Spleen (tissue), 11 donors: Measurements from ENCODE around the gene HABP2. TPM values are rescaled to one million over a fixed set of nuclear protein-coding genes. Genes with fewer than 3 reads are reported as not detected.

Experiments used
- DNase-seq: peaks from one replicate; pipeline ENCODE4 v3.0.0-alpha.2; 2020
- H3K27ac ChIP-seq, 8 donors: fragments of 200-600 bp; sonication (generic) in 7 of 8; 1 replicate in 4 of 8; 2 replicates in 4 of 8; pipeline versions ENCODE4 v1.5.0 to v1.8.0; 2016 to 2021; ENCODE audit warnings: inconsistent platforms in 4 of 8, mild to moderate bottlenecking in 4 of 8, moderate library complexity in 1 of 8
- H3K27me3 ChIP-seq, 7 donors: fragments of 200-600 bp; sonication (generic) in 6 of 7; replicated peaks in 1 of 7; 1 replicate in 4 of 7; 2 replicates in 3 of 7; pipeline versions ENCODE4 v1.5.0 to v1.8.0; 2016 to 2021; ENCODE audit warnings: inconsistent platforms in 3 of 7, mild to moderate bottlenecking in 1 of 7
- H3K36me3 ChIP-seq, 6 donors: fragments of 200-600 bp; sonication (generic) in 5 of 6; 1 replicate in 4 of 6; 2 replicates in 2 of 6; pipeline versions ENCODE4 v1.5.0 to v1.8.0; 2016 to 2021; ENCODE audit warnings: inconsistent platforms in 2 of 6
- H3K4me1 ChIP-seq, 6 donors: fragments of 200-600 bp; sonication (generic) in 5 of 6; 1 replicate in 3 of 6; 2 replicates in 3 of 6; pipeline versions ENCODE4 v1.5.0 to v1.8.0; 2016 to 2021; ENCODE audit warnings: inconsistent platforms in 3 of 6
- H3K4me3 ChIP-seq, 8 donors: fragments of 200-600 bp; sonication (generic) in 7 of 8; 1 replicate in 4 of 8; 2 replicates in 4 of 8; pipeline versions ENCODE4 v1.5.0 to v1.8.0; 2016 to 2021; ENCODE audit warnings: inconsistent platforms in 4 of 8, mild to moderate bottlenecking in 4 of 8, moderate library complexity in 2 of 8
- H3K9me3 ChIP-seq, 8 donors: fragments of 200-600 bp; sonication (generic) in 7 of 8; 1 replicate in 4 of 8; 2 replicates in 4 of 8; pipeline versions ENCODE4 v1.5.0 to v1.8.0; 2016 to 2021; ENCODE audit warnings: inconsistent platforms in 4 of 8
- POLR2A ChIP-seq, 3 donors: fragments of 450-650 bp; IDR thresholded peaks; one replicate each; pipeline ENCODE4 v1.5.1; 2017; ENCODE audit warnings: antibody characterized with exemption in 3 of 3, mild to moderate bottlenecking in 1 of 3
- POLR2AphosphoS5 ChIP-seq, 3 donors: sonication (generic); formaldehyde crosslinking; IDR thresholded peaks; one replicate each; pipeline ENCODE4 v1.5.1; 2017; ENCODE audit warnings: antibody characterized with exemption in 3 of 3
- WGBS, 5 donors: extraction: QIAGEN DNeasy Blood & Tissue Kit in 3 of 5; methylation state at CpG; one replicate each; pipeline versions ENCODE4 v1.1.5 to v1.1.7; 2013 to 2018; 5-methylcytosine and 5-hydroxymethylcytosine counted together
- intact Hi-C: fragments of 100-400 bp; cut with DNase I; formaldehyde crosslinking; loops from one replicate; pipeline ENCODE4 v1.15.0; 2023; ENCODE audit warnings: low total_unique reads
- polyA plus RNA-seq, 3 donors: library from polyadenylated mRNA; stranded (reverse); fragments of 200-250 nt; gene quantifications; one replicate each; pipeline ENCODE4 v1.2.1, GENCODE V29; 2013
- total RNA-seq, 7 donors: library from RNA; depleted of rRNA in 3 of 7; stranded (reverse); fragments of >200 nt in 3 of 7; fragmentation: NEBNext Ultra II Directional in 4 of 7; extraction: Animal tissue kit (Norgen Biotek cat#: 25700) in 4 of 7; gene quantifications; one replicate each; pipeline versions ENCODE4 v1.1.0 to v1.2.1, GENCODE V29; 2016 to 2021
- TF ChIP-seq, protein P1 (sequence below), 11 experiments: fragments of 200-600 bp in 7 of 11; fragments of 450-650 bp in 4 of 11; sonication (generic) in 4 of 11; IDR thresholded peaks in 8 of 11; conservative IDR thresholded peaks in 3 of 11; 1 replicate in 7 of 11; 2 replicates in 4 of 11; pipeline versions ENCODE4 v1.4.0 to v1.8.0; 2016 to 2021; ENCODE audit warnings: antibody characterized with exemption in 11 of 11, inconsistent platforms in 4 of 11, mild to moderate bottlenecking in 1 of 11
- donor health status: healthy with polysubstance abuse.
- donor health status: DM: no; HTN: no; CAD: no; lungs with moderate emphysema.
- donor health status: DM: no; HTN: no; CAD: no.
- donor health status: Bipolar disorder and iron deficiency.
- donor health status: healthy.
- donor health status: DM: no; HTN: no; CAD: no.
- donor health status: DM: yes; HTN: yes; CAD: no.

HABP2 gene
- total and polyA plus RNA-seq, 10 donors: not detected

- Histone ChIP-seq H3K4me3 (no peak overlapping the region), H3K4me1 (no peaks in the 10 kb centered on the region), H3K27me3 (no peaks in the 10 kb centered on the region), H3K27ac (no peak overlapping the region), H3K36me3 (no peaks in the 10 kb centered on the region), H3K9me3 (no peaks in the 10 kb centered on the region)
- TF ChIP-seq POLR2A (IDR thresholded peaks at IDR 0.05) (no peak), POLR2AphosphoS5 (IDR thresholded peaks at IDR 0.05) (no peak)
- TF ChIP-seq, protein P1, sequence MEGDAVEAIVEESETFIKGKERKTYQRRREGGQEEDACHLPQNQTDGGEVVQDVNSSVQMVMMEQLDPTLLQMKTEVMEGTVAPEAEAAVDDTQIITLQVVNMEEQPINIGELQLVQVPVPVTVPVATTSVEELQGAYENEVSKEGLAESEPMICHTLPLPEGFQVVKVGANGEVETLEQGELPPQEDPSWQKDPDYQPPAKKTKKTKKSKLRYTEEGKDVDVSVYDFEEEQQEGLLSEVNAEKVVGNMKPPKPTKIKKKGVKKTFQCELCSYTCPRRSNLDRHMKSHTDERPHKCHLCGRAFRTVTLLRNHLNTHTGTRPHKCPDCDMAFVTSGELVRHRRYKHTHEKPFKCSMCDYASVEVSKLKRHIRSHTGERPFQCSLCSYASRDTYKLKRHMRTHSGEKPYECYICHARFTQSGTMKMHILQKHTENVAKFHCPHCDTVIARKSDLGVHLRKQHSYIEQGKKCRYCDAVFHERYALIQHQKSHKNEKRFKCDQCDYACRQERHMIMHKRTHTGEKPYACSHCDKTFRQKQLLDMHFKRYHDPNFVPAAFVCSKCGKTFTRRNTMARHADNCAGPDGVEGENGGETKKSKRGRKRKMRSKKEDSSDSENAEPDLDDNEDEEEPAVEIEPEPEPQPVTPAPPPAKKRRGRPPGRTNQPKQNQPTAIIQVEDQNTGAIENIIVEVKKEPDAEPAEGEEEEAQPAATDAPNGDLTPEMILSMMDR (IDR thresholded peaks at IDR 0.05 in 8 of 11, conservative IDR thresholded peaks at IDR 0.05 in 3 of 11): no peak
- WGBS, 5 donors: 77 to 83% (median 80%) methylated on average over 5 of the region's 5 CpGs
- intact Hi-C loops: no loop called here
- DNase-seq: no peak
Measured at GRCh38 chr10:113543107-113543955, 9.5 kb upstream of the HABP2 start.

- Histone ChIP-seq H3K4me3 (no peak overlapping the region), H3K4me1 (no peaks in the 10 kb centered on the region), H3K9me3 (no peaks in the 10 kb centered on the region), H3K36me3 (no peaks in the 10 kb centered on the region), H3K27me3 (no peaks in the 10 kb centered on the region), H3K27ac (no peak overlapping the region)
- DNase-seq: no peak
- TF ChIP-seq POLR2A (IDR thresholded peaks at IDR 0.05): no peak
- TF ChIP-seq, protein P1 (IDR thresholded peaks at IDR 0.05 in 8 of 11, conservative IDR thresholded peaks at IDR 0.05 in 3 of 11): no peak
- TF ChIP-seq POLR2AphosphoS5 (IDR thresholded peaks at IDR 0.05): no peak
- WGBS, 5 donors: 92 to 100% (median 97%) methylated on average over 1 of the region's 1 CpG
- intact Hi-C loops: no loop called here
Measured at GRCh38 chr10:113544392-113544791, 8.5 kb upstream of the HABP2 start.

DNA sequence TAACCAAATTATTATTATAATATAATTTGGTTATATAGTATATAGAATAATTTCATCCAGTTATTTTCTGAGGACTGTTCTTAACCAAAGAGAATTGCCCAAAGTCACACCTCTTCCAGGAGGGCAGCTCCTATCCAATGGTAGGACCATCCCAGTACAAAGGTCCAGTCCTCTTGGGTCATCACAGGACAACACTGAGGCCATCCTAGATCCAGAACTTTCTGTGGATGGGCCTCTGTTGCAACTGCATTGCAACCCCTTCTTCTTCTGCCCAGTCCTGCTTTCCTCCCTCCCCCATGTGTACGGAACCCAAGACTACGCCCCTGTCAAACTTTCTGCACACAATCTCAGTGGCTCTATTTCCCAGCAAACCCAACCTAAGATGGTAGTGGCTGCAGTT is 5.4 kb upstream of the HABP2 start:
- DNase-seq: no peak
- 91 to 100% (median 93%) methylated on average over 2 of the region's 2 CpGs for WGBS, 5 donors
- TF ChIP-seq, protein P1 (IDR thresholded peaks at IDR 0.05 in 8 of 11, conservative IDR thresholded peaks at IDR 0.05 in 3 of 11): no peak
- TF ChIP-seq POLR2AphosphoS5 (IDR thresholded peaks at IDR 0.05) (no peak), POLR2A (IDR thresholded peaks at IDR 0.05) (no peak)
- no peaks in the 10 kb centered on the region for H3K27me3 ChIP-seq
- no peaks in the 10 kb centered on the region for H3K9me3 ChIP-seq
- intact Hi-C loops: no loop called here
- H3K4me3 ChIP-seq: no peak overlapping the region
- H3K36me3 ChIP-seq: no peaks in the 10 kb centered on the region
- peaks cover 0 to 3% (median 0%) of the 10 kb centered on the region in 6 donors for H3K4me1 ChIP-seq
- H3K27ac ChIP-seq: no peak overlapping the region

- Histone ChIP-seq H3K4me3 (no peak overlapping the region), H3K9me3 (no peaks in the 10 kb centered on the region), H3K27me3 (no peaks in the 10 kb centered on the region), H3K36me3 (no peaks in the 10 kb centered on the region), H3K27ac (peak overlapping the region in 1 of 8 donors; percentile 26), H3K4me1 (peaks cover 0 to 3% (median 0%) of the 10 kb centered on the region in 6 donors)
- DNase-seq: no peak
- TF ChIP-seq POLR2AphosphoS5 (IDR thresholded peaks at IDR 0.05) (no peak), POLR2A (IDR thresholded peaks at IDR 0.05) (no peak)
- TF ChIP-seq, protein P1 (IDR thresholded peaks at IDR 0.05 in 8 of 11, conservative IDR thresholded peaks at IDR 0.05 in 3 of 11): no peak
- intact Hi-C loops: no loop called here
- WGBS, 5 donors: 87 to 96% (median 90%) methylated on average over 6 of the region's 6 CpGs
Measured at GRCh38 chr10:113549856-113550255, 3.0 kb upstream of the HABP2 start.
